ENCODE data around the gene SAMD4A.

- TF ChIP-seq CTCF (conservative IDR thresholded peaks at IDR 0.05): no peak
- TF ChIP-seq ZFX (IDR thresholded peaks at IDR 0.05): no peak
Measured at GRCh38 chr14:54702014-54702491, 135.1 kb downstream of the SAMD4A start.

Measured in C4-2B (cell line).